SU-DHL-6 (cell line): ENCODE results near the gene C19orf25.

Experiments used
- H2AFZ ChIP-seq: fragments of 200-600 bp; sonication (generic); 2 replicates; pipeline ENCODE4 v1.6.1; 2014; ENCODE audit warnings: low read depth, mild to moderate bottlenecking, moderate library complexity, mixed read lengths, antibody characterized with exemption, low read length; ENCODE audit not compliant: severe bottlenecking
- H3F3A ChIP-seq: fragments of 200-600 bp; shearing (Covaris generic); 2 replicates; pipeline ENCODE4 v1.6.0; 2016; ENCODE audit warnings: antibody characterized with exemption, mild to moderate bottlenecking; ENCODE audit not compliant: insufficient read depth
- H3K27ac ChIP-seq: fragments of 200-600 bp; sonication (generic); 2 replicates; pipeline ENCODE4 v1.5.1; 2016; ENCODE audit warnings: low read depth, mild to moderate bottlenecking, low read length, moderate library complexity, mixed read lengths
- H3K27me3 ChIP-seq: fragments of 200-600 bp; sonication (generic), shearing (Covaris generic); 2 replicates; pipeline ENCODE4 v1.6.0; 2014; ENCODE audit warnings: mild to moderate bottlenecking, low read length
- H3K36me3 ChIP-seq: fragments of 200-600 bp; sonication (generic); 2 replicates; pipeline ENCODE4 v1.6.1; 2014; ENCODE audit warnings: mild to moderate bottlenecking, low read length, mixed read lengths
- H3K4me2 ChIP-seq: fragments of 300-600, 200-600 bp; shearing (Covaris generic), sonication (generic); 2 replicates; pipeline ENCODE4 v1.6.0; 2014; ENCODE audit warnings: low read length, low read depth, mild to moderate bottlenecking; ENCODE audit not compliant: poor library complexity, severe bottlenecking
- H3K4me3 ChIP-seq: fragments of 200-600 bp; sonication (generic); 2 replicates; pipeline ENCODE4 v1.5.1; 2014; ENCODE audit warnings: antibody characterized with exemption, low read length, mild to moderate bottlenecking, mixed read lengths; ENCODE audit not compliant: insufficient read depth, poor library complexity, severe bottlenecking
- H3K79me2 ChIP-seq: fragments of 200-600 bp; sonication (generic); 2 replicates; pipeline ENCODE4 v1.6.1; 2014; ENCODE audit warnings: mild to moderate bottlenecking, low read length, moderate library complexity; ENCODE audit not compliant: insufficient read depth
- H3K9ac ChIP-seq: fragments of 200-600 bp; sonication (generic); 2 replicates; pipeline ENCODE4 v1.7.0; 2014; ENCODE audit warnings: mild to moderate bottlenecking, low read length
- H3K9me2 ChIP-seq: fragments of 200-600 bp; sonication (generic); replicated peaks from 2 replicates; pipeline ENCODE4 v1.6.1; 2014; ENCODE audit warnings: low read length; ENCODE audit not compliant: insufficient read depth
- H3K9me3 ChIP-seq: fragments of 200-600 bp; sonication (generic); 2 replicates; pipeline ENCODE4 v1.6.1; 2014; ENCODE audit warnings: low read length, mixed read lengths; ENCODE audit not compliant: insufficient read depth
- H4K20me1 ChIP-seq: fragments of 200-600 bp; sonication (generic); 2 replicates; pipeline ENCODE4 v1.6.1; 2014; ENCODE audit warnings: low read depth, mild to moderate bottlenecking, antibody characterized with exemption, low read length, moderate library complexity, mixed read lengths
- EZH2phosphoT487 ChIP-seq: fragments of 200-600 bp; sonication (generic), shearing (Covaris generic); conservative IDR thresholded peaks from 2 replicates; pipeline ENCODE4 v1.6.1; 2018; ENCODE audit warnings: mild to moderate bottlenecking, antibody characterized with exemption, low read length, moderate library complexity, mixed read lengths
- TF ChIP-seq, protein P1 (sequence below): fragments of 200-600 bp; sonication (generic); IDR thresholded peaks from one replicate; pipeline ENCODE4 v1.5.1; 2017; ENCODE audit warnings: antibody characterized with exemption, mild to moderate bottlenecking, low read length, moderate library complexity; ENCODE audit not compliant: insufficient read depth, poor library complexity, severe bottlenecking

The C19orf25 gene

DNA sequence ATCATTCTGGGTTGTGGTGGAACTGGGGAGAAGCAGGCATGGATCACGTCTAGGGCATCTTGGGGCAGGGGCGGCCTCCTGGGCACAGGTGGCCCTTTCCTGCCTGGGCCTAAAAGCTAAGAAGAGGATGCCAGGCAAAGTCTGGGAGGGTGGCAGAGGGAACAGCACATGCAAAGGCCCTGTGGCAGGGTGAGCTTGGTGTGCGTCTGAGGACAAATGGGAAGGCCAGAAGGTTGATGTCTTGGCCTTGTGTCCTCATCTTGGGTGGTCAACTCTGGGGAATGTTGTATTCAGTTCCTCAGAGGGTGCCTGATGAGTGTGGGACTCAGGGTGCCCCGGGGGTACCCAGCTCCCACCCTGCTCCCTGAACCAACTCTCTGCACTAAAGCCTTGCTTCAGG lies 39.5 kb upstream of the C19orf25 start:
- no peaks in the 10 kb centered on the region for H3K9me3 ChIP-seq
- no peak overlapping the region for H3K9ac ChIP-seq
- H3K79me2 ChIP-seq: no peaks in the 10 kb centered on the region

DNA sequence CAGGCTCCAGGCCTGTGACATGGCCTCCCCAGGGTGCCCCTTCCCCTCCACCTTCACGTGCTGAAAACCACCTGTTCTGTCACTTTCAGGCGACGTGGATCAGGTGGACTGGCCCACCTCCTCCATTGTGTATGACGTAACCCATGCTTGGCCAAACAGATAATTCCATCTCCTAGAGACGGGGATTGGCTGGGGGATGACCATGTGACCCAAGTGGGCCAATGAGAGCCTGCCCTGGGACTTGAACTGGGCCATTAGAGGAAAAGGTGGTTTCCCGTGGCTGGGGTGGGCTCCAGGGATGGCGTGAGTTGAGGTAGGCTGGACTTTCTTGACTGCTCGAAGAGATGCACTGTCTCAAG lies 37.4 kb upstream of the C19orf25 start:
- H3K27me3 ChIP-seq: no peaks in the 10 kb centered on the region
- no peaks in the 10 kb centered on the region for H3K79me2 ChIP-seq
- TF ChIP-seq EZH2phosphoT487: no peak
- TF ChIP-seq, protein P1, sequence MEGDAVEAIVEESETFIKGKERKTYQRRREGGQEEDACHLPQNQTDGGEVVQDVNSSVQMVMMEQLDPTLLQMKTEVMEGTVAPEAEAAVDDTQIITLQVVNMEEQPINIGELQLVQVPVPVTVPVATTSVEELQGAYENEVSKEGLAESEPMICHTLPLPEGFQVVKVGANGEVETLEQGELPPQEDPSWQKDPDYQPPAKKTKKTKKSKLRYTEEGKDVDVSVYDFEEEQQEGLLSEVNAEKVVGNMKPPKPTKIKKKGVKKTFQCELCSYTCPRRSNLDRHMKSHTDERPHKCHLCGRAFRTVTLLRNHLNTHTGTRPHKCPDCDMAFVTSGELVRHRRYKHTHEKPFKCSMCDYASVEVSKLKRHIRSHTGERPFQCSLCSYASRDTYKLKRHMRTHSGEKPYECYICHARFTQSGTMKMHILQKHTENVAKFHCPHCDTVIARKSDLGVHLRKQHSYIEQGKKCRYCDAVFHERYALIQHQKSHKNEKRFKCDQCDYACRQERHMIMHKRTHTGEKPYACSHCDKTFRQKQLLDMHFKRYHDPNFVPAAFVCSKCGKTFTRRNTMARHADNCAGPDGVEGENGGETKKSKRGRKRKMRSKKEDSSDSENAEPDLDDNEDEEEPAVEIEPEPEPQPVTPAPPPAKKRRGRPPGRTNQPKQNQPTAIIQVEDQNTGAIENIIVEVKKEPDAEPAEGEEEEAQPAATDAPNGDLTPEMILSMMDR: no peak
- no peak overlapping the region for H3K4me3 ChIP-seq
- H3K9me3 ChIP-seq: no peaks in the 10 kb centered on the region
- H3K9me2 ChIP-seq: no peaks in the 10 kb centered on the region
- no peaks in the 10 kb centered on the region for H4K20me1 ChIP-seq
- H3F3A ChIP-seq: no peaks in the 10 kb centered on the region
- H3K36me3 ChIP-seq: no peaks in the 10 kb centered on the region
- H3K27ac ChIP-seq: no peak overlapping the region
- H3K9ac ChIP-seq: no peak overlapping the region
- no peak overlapping the region for H3K4me2 ChIP-seq
- no peak overlapping the region for H2AFZ ChIP-seq

More for the DNA sequence above, 39.5 kb upstream of the C19orf25 start:
- no peak for TF ChIP-seq EZH2phosphoT487
- TF ChIP-seq, protein P1: no peak
- Histone ChIP-seq H3K27me3 (no peaks in the 10 kb centered on the region), H3K27ac (no peak overlapping the region), H3K9me2 (no peaks in the 10 kb centered on the region), H3K4me2 (no peak overlapping the region), H3K36me3 (no peaks in the 10 kb centered on the region), H2AFZ (no peak overlapping the region), H3F3A (no peaks in the 10 kb centered on the region), H4K20me1 (no peaks in the 10 kb centered on the region), H3K4me3 (no peak overlapping the region)

DNA sequence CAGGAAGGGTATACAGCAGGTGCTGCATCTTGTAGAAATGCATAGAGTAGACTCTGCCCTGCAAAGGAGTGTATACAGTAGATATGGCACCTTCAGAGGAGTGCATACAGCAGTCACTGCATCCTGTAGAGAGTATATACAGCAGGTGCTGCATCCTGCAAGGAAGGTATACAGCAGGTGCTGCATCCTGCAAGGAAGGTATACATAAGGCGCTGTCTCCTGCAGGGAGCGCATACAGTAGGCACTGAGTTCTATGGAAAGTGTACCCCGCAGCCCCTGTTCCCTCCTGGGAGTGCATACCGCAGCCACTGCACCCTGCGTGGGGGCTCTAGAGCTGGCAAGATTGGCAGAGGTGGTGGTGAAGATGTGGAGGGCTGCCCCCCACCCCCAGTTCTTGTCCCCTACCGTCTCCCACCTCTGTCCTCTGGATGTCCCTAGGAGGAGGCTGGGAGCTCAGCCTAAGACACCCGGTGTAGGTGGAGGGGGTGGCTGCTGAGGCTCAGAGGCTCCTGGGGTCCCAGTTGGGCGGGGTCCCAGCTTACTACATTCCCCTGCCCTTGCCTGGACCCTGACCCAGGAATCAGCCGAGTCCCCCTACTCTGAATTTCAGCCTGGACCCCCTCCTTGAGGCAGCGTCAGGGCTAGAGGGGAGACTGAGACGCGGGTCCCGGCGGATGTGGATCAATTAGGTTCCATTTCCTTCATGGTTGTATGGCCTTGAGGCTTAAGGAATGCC lies 36.1 kb upstream of the C19orf25 start:
- Histone ChIP-seq H3K79me2 (no peaks in the 10 kb centered on the region), H3K27me3 (no peaks in the 10 kb centered on the region), H3F3A (no peaks in the 10 kb centered on the region), H3K27ac (no peak overlapping the region), H3K4me2 (no peak overlapping the region), H3K9me3 (no peaks in the 10 kb centered on the region), H4K20me1 (no peaks in the 10 kb centered on the region), H3K36me3 (no peaks in the 10 kb centered on the region), H3K9me2 (no peaks in the 10 kb centered on the region), H3K4me3 (no peak overlapping the region), H2AFZ (no peak overlapping the region), H3K9ac (no peak overlapping the region)
- TF ChIP-seq, protein P1: no peak
- no peak for TF ChIP-seq EZH2phosphoT487
